H1 (cell line): ENCODE measurements around the gene MB. TPM values are rescaled to one million over a fixed set of nuclear protein-coding genes. Genes with fewer than 3 reads are reported as not detected.

Source experiments
- CTCF ChIA-PET: fragments of 300-600 bp; sonication (Branson Sonifier 250); formaldehyde crosslinking; loops from one replicate; lab custom pipeline; 2021; ENCODE audit not compliant: partially characterized antibody; lab: Charles Lee
- POLR2A ChIA-PET: fragments of 300-600 bp; sonication (Branson Sonifier 250); formaldehyde crosslinking; loops from one replicate; lab custom pipeline; 2021; ENCODE audit warnings: inconsistent platforms; ENCODE audit not compliant: partially characterized antibody; lab: Charles Lee
- DNase-seq, 2 experiments: peaks; one replicate each; pipeline versions ENCODE4 v3.0.0 to v3.0.0-alpha.2; 2010 to 2022; ENCODE audit warnings: low spot score in 2 of 2, low read depth in 1 of 2, mixed read lengths in 1 of 2
- FAIRE-seq: peaks from 2 replicates; lab custom pipeline; 2011; peaks lifted over from hg19 to GRCh38; lab: Jason Lieb, UNC
- H2AFZ ChIP-seq: 2 replicates; pipeline ENCODE4 v1.8.1; 2012; ENCODE audit warnings: low read length, inconsistent platforms
- H2AK5ac ChIP-seq: 2 replicates; pipeline ENCODE4 v1.6.1; 2013; ENCODE audit warnings: low read depth, low read length
- H2BK120ac ChIP-seq: replicated peaks from 2 replicates; pipeline ENCODE3; 2013; ENCODE audit warnings: low read depth, low read length, inconsistent platforms
- H2BK12ac ChIP-seq: 2 replicates; pipeline ENCODE4 v1.6.1; 2013; ENCODE audit warnings: low read depth, low read length
- H2BK15ac ChIP-seq: 2 replicates; pipeline ENCODE4 v1.6.1; 2013; ENCODE audit warnings: low read length
- H2BK20ac ChIP-seq: 2 replicates; pipeline ENCODE4 v1.6.1; 2013; ENCODE audit warnings: low read length
- H2BK5ac ChIP-seq: 2 replicates; pipeline ENCODE4 v1.6.1; 2013; ENCODE audit warnings: low read depth, low read length
- H3K14ac ChIP-seq: 2 replicates; pipeline ENCODE4 v1.6.1; 2013; ENCODE audit warnings: inconsistent platforms; ENCODE audit not compliant: insufficient read length
- H3K18ac ChIP-seq: 2 replicates; pipeline ENCODE4 v1.6.1; 2013; ENCODE audit warnings: low read length; ENCODE audit errors: extremely low read depth
- H3K23ac ChIP-seq: 2 replicates; pipeline ENCODE4 v1.6.1; 2013; ENCODE audit warnings: inconsistent platforms; ENCODE audit not compliant: insufficient read length
- H3K23me2 ChIP-seq: 2 replicates; pipeline ENCODE4 v1.6.1; 2013; ENCODE audit warnings: low read depth, low read length
- H3K27ac ChIP-seq: 2 replicates; pipeline ENCODE4 v1.6.1; 2011; ENCODE audit warnings: low read depth, low read length, inconsistent platforms
- H3K27me3 ChIP-seq, 4 experiments: replicated peaks in 1 of 4; 1 replicate in 1 of 4; 2 replicates in 3 of 4; pipeline versions ENCODE4 v1.6.1 to v1.8.1; 2011 to 2013; ENCODE audit warnings: low read length in 3 of 4, mild to moderate bottlenecking in 3 of 4, inconsistent platforms in 2 of 4, mixed read lengths in 2 of 4, moderate library complexity in 1 of 4; ENCODE audit not compliant: control insufficient read depth in 3 of 4, insufficient read depth in 3 of 4; ENCODE audit errors: extremely low read depth in 1 of 4
- H3K36me3 ChIP-seq, 4 experiments: 2 replicates each; pipeline versions ENCODE4 v1.6.1 to v1.8.1; 2011 to 2013; ENCODE audit warnings: mild to moderate bottlenecking in 4 of 4, low read length in 3 of 4, moderate library complexity in 2 of 4, control low read depth in 1 of 4, inconsistent platforms in 1 of 4; ENCODE audit not compliant: insufficient read depth in 4 of 4, control insufficient read depth in 2 of 4
- H3K4ac ChIP-seq: replicated peaks from 2 replicates; pipeline ENCODE3; 2013; ENCODE audit warnings: low read length, low read depth, mixed read lengths, inconsistent platforms; ENCODE audit not compliant: insufficient read length
- H3K4me1 ChIP-seq, 4 experiments: replicated peaks in 1 of 4; 1 replicate in 1 of 4; 2 replicates in 3 of 4; pipeline versions ENCODE4 v1.6.1 to v1.8.1; 2011 to 2013; ENCODE audit warnings: low read length in 3 of 4, inconsistent platforms in 2 of 4, mixed read lengths in 1 of 4; ENCODE audit not compliant: insufficient read depth in 4 of 4, control insufficient read depth in 3 of 4
- H3K4me2 ChIP-seq, 2 experiments: 2 replicates each; pipeline versions ENCODE4 v1.6.1 to v1.8.1; 2011 to 2013; ENCODE audit warnings: low read depth in 2 of 2, low read length in 2 of 2, control low read depth in 1 of 2, inconsistent platforms in 1 of 2, mild to moderate bottlenecking in 1 of 2; ENCODE audit not compliant: insufficient read depth in 1 of 2
- H3K4me3 ChIP-seq, 4 experiments: fragments of 200-600, 300-600 bp in 1 of 4; sonication (generic), shearing (Covaris generic), sonication (Bioruptor Twin) in 1 of 4; 2 replicates each; pipeline versions ENCODE4 v1.5.1 to v1.8.1; 2011 to 2016; ENCODE audit warnings: low read length in 4 of 4, low read depth in 3 of 4, control low read depth in 2 of 4, inconsistent platforms in 2 of 4, mild to moderate bottlenecking in 2 of 4, mixed read lengths in 1 of 4, moderate library complexity in 1 of 4; ENCODE audit not compliant: insufficient read depth in 2 of 4; ENCODE audit errors: extremely low read depth in 1 of 4
- H3K56ac ChIP-seq: replicated peaks from 2 replicates; pipeline ENCODE3; 2013; ENCODE audit warnings: low read depth, mild to moderate bottlenecking, mixed read lengths, low read length, inconsistent platforms; ENCODE audit not compliant: insufficient read length
- H3K79me1 ChIP-seq: 2 replicates; pipeline ENCODE4 v1.6.1; 2013; ENCODE audit warnings: low read depth, low read length, control low read depth
- H3K79me2 ChIP-seq, 2 experiments: 2 replicates each; pipeline versions ENCODE4 v1.6.1 to v1.8.1; 2012 to 2013; ENCODE audit warnings: low read length in 2 of 2, mild to moderate bottlenecking in 2 of 2, inconsistent platforms in 1 of 2; ENCODE audit not compliant: insufficient read depth in 2 of 2, control insufficient read depth in 1 of 2
- H3K9ac ChIP-seq, 4 experiments: replicated peaks in 1 of 4; 1 replicate in 1 of 4; 2 replicates in 3 of 4; pipeline versions ENCODE4 v1.6.1 to v1.8.1; 2011 to 2013; ENCODE audit warnings: low read depth in 3 of 4, low read length in 3 of 4, control low read depth in 2 of 4, mild to moderate bottlenecking in 2 of 4, moderate library complexity in 2 of 4, inconsistent platforms in 1 of 4; ENCODE audit errors: extremely low read depth in 1 of 4
- H3K9me3 ChIP-seq, 2 experiments: 2 replicates each; pipeline versions ENCODE4 v1.6.1 to v1.8.1; 2012 to 2013; ENCODE audit warnings: mild to moderate bottlenecking in 2 of 2, moderate library complexity in 2 of 2, control low read depth in 1 of 2, inconsistent platforms in 1 of 2, low read depth in 1 of 2, low read length in 1 of 2, mixed read lengths in 1 of 2; ENCODE audit not compliant: insufficient read depth in 2 of 2
- H4K20me1 ChIP-seq, 2 experiments: replicated peaks in 1 of 2; 2 replicates each; pipeline versions ENCODE3 to v1.8.1; 2011 to 2013; ENCODE audit warnings: inconsistent platforms in 2 of 2, low read length in 2 of 2, mild to moderate bottlenecking in 1 of 2; ENCODE audit not compliant: insufficient read depth in 2 of 2, control insufficient read depth in 1 of 2
- H4K5ac ChIP-seq: 2 replicates; pipeline ENCODE4 v1.6.1; 2013; ENCODE audit warnings: low read length, low read depth, mixed read lengths, inconsistent platforms; ENCODE audit not compliant: insufficient read length
- H4K8ac ChIP-seq: 2 replicates; pipeline ENCODE4 v1.8.0; 2013; ENCODE audit warnings: mild to moderate bottlenecking, moderate library complexity, low read length, inconsistent platforms; ENCODE audit not compliant: insufficient read depth; ENCODE audit errors: extremely low read depth
- H4K91ac ChIP-seq: replicated peaks from 2 replicates; pipeline ENCODE3; 2013; ENCODE audit warnings: low read length, mixed read lengths, inconsistent platforms; ENCODE audit not compliant: insufficient read length
- CBX8 ChIP-seq: fragments of 300-800, 300-1000 bp; sonication (generic); IDR thresholded peaks from 2 replicates; pipeline ENCODE4 v1.7.1; 2016; ENCODE audit warnings: low read depth, low read length, borderline replicate concordance
- CREB1 ChIP-seq: IDR thresholded peaks from 2 replicates; pipeline ENCODE4 v1.6.1; 2012; ENCODE audit warnings: inconsistent platforms
- EP300 ChIP-seq, 2 experiments: IDR thresholded peaks; 1 replicate in 1 of 2; 2 replicates in 1 of 2; pipeline ENCODE4 v1.6.1; 2011 to 2012; ENCODE audit warnings: low read depth in 2 of 2, low read length in 2 of 2, mild to moderate bottlenecking in 2 of 2, borderline replicate concordance in 1 of 2, inconsistent platforms in 1 of 2, moderate library complexity in 1 of 2
- JUN ChIP-seq: IDR thresholded peaks from 2 replicates; pipeline ENCODE4 v1.6.1; 2011; ENCODE audit warnings: low read depth, mild to moderate bottlenecking, improper control_type of control experiment, low read length
- MAX ChIP-seq: IDR thresholded peaks from 2 replicates; pipeline ENCODE4 v1.6.1; 2012; ENCODE audit warnings: inconsistent platforms
- RAD21 ChIP-seq, 2 experiments: IDR thresholded peaks in 1 of 2; conservative IDR thresholded peaks in 1 of 2; 2 replicates each; pipeline ENCODE4 v1.6.1; 2011; ENCODE audit warnings: low read depth in 2 of 2, low read length in 2 of 2, improper control_type of control experiment in 1 of 2, inconsistent platforms in 1 of 2, mild to moderate bottlenecking in 1 of 2, moderate library complexity in 1 of 2
- SIN3A ChIP-seq, 2 experiments: IDR thresholded peaks in 1 of 2; conservative IDR thresholded peaks in 1 of 2; 2 replicates each; pipeline ENCODE4 v1.6.1; 2011 to 2012; ENCODE audit warnings: low read length in 2 of 2, improper control_type of control experiment in 1 of 2, low read depth in 1 of 2, mild to moderate bottlenecking in 1 of 2
- SIRT6 ChIP-seq: IDR thresholded peaks from one replicate; pipeline ENCODE4 v1.7.1; 2012; ENCODE audit warnings: low read length, inconsistent platforms
- SIX5 ChIP-seq: IDR thresholded peaks from 2 replicates; pipeline ENCODE4 v1.6.1; 2011; ENCODE audit warnings: mild to moderate bottlenecking, low read depth, low read length
- WGBS, 2 experiments: shearing (Covaris generic) in 1 of 2; methylation state at CpG; one replicate each; pipeline versions ENCODE4 v1.1.6 to v1.1.7; 2013 to 2015; ENCODE audit warnings: low lambda C conversion rate in 2 of 2, mixed read lengths in 2 of 2, inconsistent platforms in 1 of 2, low coverage in 1 of 2, missing lambda C conversion rate in 1 of 2; ENCODE audit not compliant: insufficient replicate concordance in 2 of 2, insufficient coverage in 1 of 2, insufficient read length in 1 of 2; ENCODE audit errors: extremely low coverage in 1 of 2, missing lambda C conversion rate in 1 of 2; 5-methylcytosine and 5-hydroxymethylcytosine counted together
- polyA plus RNA-seq, 7 experiments: library from polyadenylated mRNA; depleted of rRNA in 3 of 7; stranded (reverse) in 5 of 7; unstranded in 2 of 7; fragments of >200 nt in 5 of 7; fragments of 200-250 nt in 2 of 7; gene quantifications; 1 replicate in 5 of 7; 2 replicates in 1 of 7; 4 replicates in 1 of 7; pipeline versions ENCODE4 v1.2.1 to v1.2.3, GENCODE V29; 2011 to 2013; ENCODE audit warnings: missing spikeins in 2 of 7, mixed read lengths in 2 of 7
- total RNA-seq: library from RNA; stranded (reverse); fragmentation: NEBNext Ultra II Directional; extraction: Animal tissue kit (Norgen Biotek cat#: 25700); gene quantifications from 2 replicates; pipeline ENCODE4 v1.2.1, GENCODE V29; 2021

The MB gene
- total and polyA plus RNA-seq, 2 of the 8 experiments (the other 6 are each of a cell fraction or from before 2014, with no cell fraction given) = 1.5 TPM; not detected in 1

- H3K4ac ChIP-seq = no peak overlapping the region
- H3K14ac ChIP-seq = no peak overlapping the region
- FAIRE-seq = no peak
- TF ChIP-seq CBX8 (no peak), SIN3A (conservative IDR thresholded peaks at IDR 0.05 in 1 of 2, IDR thresholded peaks at IDR 0.05 in 1 of 2; ENCODE audit: low read depth in 1 of 2, low read length in 2 of 2) (no peak), EP300 (IDR thresholded peaks at IDR 0.05; ENCODE audit: borderline replicate concordance in 1 of 2, low read depth in 2 of 2, low read length in 2 of 2) (no peak), SIRT6 (no peak), SIX5 (no peak), CREB1 (no peak), MAX (no peak), JUN (no peak), RAD21 (IDR thresholded peaks at IDR 0.05 in 1 of 2, conservative IDR thresholded peaks at IDR 0.05 in 1 of 2; ENCODE audit: low read depth in 2 of 2, low read length in 2 of 2) (no peak)
- TF ChIP-seq, all 59 proteins: peak for 0
- H3K23me2 ChIP-seq = no peaks in the 10 kb centered on the region; the same call in 1 of the 2 replicates
- no peaks in the 10 kb centered on the region for H3K79me1 ChIP-seq
- no peak overlapping the region for H2AK5ac ChIP-seq
- DNase-seq = no peak
- no peak overlapping the region for H3K23ac ChIP-seq
- H2BK20ac ChIP-seq = peak overlapping the region; percentile 48; the same call in 1 of the 2 replicates
- no peaks in the 10 kb centered on the region for H3K36me3 ChIP-seq
- H3K27me3 ChIP-seq = no peaks in the 10 kb centered on the region; a peak in 1 of 7 replicates
- ChIA-PET CTCF (interaction anchor here (0.8 to 2.2 kb wide), 8 partner anchors 10 to 245 kb away, joined by 3 to 12 read pairs (median 3); no protein-coding TSS in a partner anchor), POLR2A (interaction anchor here (0.6 to 1.3 kb wide), 6 partner anchors 12 to 239 kb away, joined by 3 to 5 read pairs (median 3); no protein-coding TSS in a partner anchor)
- peak overlapping the region; percentile 83 for H4K91ac ChIP-seq
- H2BK120ac ChIP-seq = peak overlapping the region; percentile 15
- no peak overlapping the region for H4K5ac ChIP-seq
- no peaks in the 10 kb centered on the region for H3K9me3 ChIP-seq
- WGBS, 2 experiments = 73% methylated on average over 4 of the region's 4 CpGs; no CpG with 5 or more reads in 1 of the 2 experiments
- H3K18ac ChIP-seq = no peak overlapping the region
- H3K79me2 ChIP-seq = no peaks in the 10 kb centered on the region
- H4K20me1 ChIP-seq = no peaks in the 10 kb centered on the region
- no peak overlapping the region for H2BK5ac ChIP-seq
- H2AFZ ChIP-seq = peak overlapping the region; percentile 95; the same call in 1 of the 2 replicates
- peaks cover 0 to 17% (median 1%) of the 10 kb centered on the region in 4 experiments; a peak in 3 of 7 replicates for H3K4me1 ChIP-seq
- no peak overlapping the region; a peak in 1 of 7 replicates for H3K9ac ChIP-seq
- H3K27ac ChIP-seq = no peak overlapping the region
- peak overlapping the region; percentile 72; the same call in 1 of the 2 replicates for H2BK15ac ChIP-seq
- peak overlapping the region; percentile 84; the same call in 1 of the 2 replicates for H2BK12ac ChIP-seq
- no peak overlapping the region for H3K56ac ChIP-seq
- H4K8ac ChIP-seq = no peak overlapping the region; the same call in 1 of the 2 replicates
- peak overlapping the region in 1 of 2 experiments; percentile 23; a peak in 2 of 4 replicates for H3K4me2 ChIP-seq
- no peak overlapping the region for H3K4me3 ChIP-seq
Observed at GRCh38 chr22:35592418-35592967, 24.6 kb downstream of the MB start.
